Esophagus muscularis mucosa (tissue), 4 donors: ENCODE results near the gene RPEL1.

Source experiments
- CTCF ChIP-seq, 3 experiments: fragments of 200-600 bp in 2 of 3; fragments of 450-650 bp in 1 of 3; sonication (generic) in 2 of 3; IDR thresholded peaks; one replicate each; pipeline ENCODE4 v1.5.1; 2017 to 2019; ENCODE audit warnings: antibody characterized with exemption in 3 of 3, mild to moderate bottlenecking in 2 of 3, moderate library complexity in 1 of 3
- EP300 ChIP-seq: sonication (generic); formaldehyde crosslinking; IDR thresholded peaks from one replicate; pipeline ENCODE4 v1.6.1; 2017; ENCODE audit warnings: antibody characterized with exemption
- POLR2A ChIP-seq: fragments of 450-650 bp; IDR thresholded peaks from one replicate; pipeline ENCODE4 v1.6.1; 2017; ENCODE audit warnings: antibody characterized with exemption, moderate library complexity, mild to moderate bottlenecking, low read depth

DNA sequence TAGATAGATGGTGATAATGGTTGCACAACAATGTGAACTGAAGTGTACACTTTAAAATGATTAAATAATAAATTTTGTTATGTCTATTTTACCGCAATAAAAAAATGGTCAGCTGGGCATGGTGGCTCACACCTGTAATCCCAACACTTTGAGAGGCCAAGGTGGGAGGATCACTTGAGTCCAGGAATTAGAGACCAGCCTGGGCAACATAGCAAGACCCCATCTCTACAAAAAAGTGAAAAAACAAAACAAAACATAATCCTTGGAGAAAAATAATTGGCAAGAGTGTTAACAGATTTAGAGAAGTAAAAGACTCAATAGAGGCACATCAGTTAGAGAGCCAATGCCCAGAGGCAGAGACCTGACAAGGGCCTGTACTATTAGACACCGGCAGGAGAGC lies 9.9 kb upstream of the RPEL1 start:
- TF ChIP-seq CTCF (IDR thresholded peaks at IDR 0.05) (no peak), EP300 (no peak), POLR2A (no peak)
